ENCODE measurements around the gene ZIC5.

Gene ZIC5

DNA sequence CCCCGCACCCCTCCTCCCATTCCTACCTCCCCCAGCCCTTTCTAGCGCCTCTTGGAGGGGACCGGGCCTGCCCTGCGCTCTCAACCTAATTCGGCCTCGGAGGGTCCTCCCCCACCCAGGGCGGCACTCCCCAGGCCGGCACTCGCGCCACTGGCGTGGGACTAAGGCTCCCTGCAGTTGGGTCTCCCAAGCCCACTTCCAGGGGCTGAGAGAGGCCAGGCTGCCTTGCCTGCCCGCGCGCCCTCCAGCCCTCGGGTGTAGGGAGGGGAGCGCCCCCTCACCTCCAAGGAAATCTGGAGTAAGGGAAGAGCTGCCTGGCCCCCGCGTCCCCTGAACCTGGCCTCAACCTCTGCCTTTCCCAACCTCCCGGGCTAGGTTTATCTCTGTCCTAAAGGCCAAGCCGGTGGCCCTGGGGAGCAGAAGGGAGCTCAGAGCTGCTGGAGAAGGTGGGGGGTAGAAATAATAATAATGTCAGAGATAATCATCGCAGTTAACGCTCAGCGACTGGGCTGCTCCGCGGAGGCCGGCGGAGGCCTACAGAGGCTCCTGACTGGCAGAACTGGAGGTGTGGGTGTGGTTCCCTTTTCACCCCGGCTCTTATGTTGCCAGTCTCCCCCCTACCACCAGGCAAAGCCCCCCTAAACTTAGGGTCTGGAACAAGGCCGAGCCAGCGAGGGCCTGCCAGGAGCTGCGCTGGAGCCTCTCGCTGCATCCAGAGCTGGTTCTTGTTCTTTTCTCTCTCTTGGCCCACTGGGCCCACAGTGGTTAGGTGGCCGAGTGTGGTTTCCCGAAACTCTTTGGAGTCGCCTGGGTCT, 19.7 kb upstream of the ZIC5 start:
- Mint-ChIP-seq H3K4me3 (no peak overlapping the region), H3K27ac (no peak overlapping the region), H3K36me3 (ENCODE audit: low read depth) (peaks cover 7% of the 10 kb centered on the region), H3K4me1 (ENCODE audit: low read depth) (peaks cover 34% of the 10 kb centered on the region), H3K9me3 (peaks cover 1% of the 10 kb centered on the region), H3K27me3 (ENCODE audit: low read depth) (peaks cover 98% of the 10 kb centered on the region)

DNA sequence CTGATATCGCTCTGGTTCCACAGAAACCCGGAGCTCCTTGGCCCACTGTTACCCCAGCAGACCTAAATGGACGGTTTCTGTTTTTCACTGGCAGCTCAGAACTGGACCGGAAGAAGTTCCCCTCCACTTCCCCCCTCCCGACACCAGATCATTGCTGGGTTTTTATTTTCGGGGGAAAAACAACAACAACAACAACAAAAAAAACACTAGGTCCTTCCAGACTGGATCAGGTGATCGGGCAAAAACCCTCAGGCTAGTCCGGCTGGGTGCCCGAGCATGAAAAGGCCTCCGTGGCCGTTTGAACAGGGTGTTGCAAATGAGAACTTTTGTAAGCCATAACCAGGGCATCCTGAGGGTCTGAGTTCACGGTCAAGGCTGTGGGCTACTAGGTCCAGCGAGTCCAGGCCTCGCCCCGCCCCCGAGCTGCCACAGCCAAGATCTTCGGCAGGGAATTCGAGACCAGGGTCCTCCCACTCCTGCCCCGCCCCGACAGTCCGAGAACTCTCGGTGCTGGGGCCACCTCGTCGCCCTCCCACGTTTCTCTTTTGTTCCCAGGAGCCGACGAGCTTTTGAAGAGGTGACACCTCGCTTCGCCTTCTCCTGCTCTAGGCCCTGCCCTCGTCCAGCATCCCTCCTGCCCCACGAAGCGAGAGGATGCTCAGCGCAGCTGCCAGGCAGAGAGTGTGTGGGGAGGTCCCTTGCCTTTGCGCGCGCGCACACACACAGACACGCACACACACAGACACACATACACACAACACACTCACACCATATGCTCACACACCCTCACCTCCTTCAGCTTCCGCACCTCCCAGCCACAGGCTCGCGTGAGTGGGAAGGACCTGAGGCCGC, 18.8 kb upstream of the ZIC5 start:
- H3K27me3 Mint-ChIP-seq (ENCODE audit: low read depth): peaks cover 95% of the 10 kb centered on the region
- H3K4me1 Mint-ChIP-seq (ENCODE audit: low read depth): peaks cover 31% of the 10 kb centered on the region
- peaks cover 9% of the 10 kb centered on the region for H3K36me3 Mint-ChIP-seq (ENCODE audit: low read depth)
- no peak overlapping the region for H3K4me3 Mint-ChIP-seq
- peaks cover 5% of the 10 kb centered on the region for H3K9me3 Mint-ChIP-seq
- peak overlapping the region; percentile 41 for H3K27ac Mint-ChIP-seq

DNA sequence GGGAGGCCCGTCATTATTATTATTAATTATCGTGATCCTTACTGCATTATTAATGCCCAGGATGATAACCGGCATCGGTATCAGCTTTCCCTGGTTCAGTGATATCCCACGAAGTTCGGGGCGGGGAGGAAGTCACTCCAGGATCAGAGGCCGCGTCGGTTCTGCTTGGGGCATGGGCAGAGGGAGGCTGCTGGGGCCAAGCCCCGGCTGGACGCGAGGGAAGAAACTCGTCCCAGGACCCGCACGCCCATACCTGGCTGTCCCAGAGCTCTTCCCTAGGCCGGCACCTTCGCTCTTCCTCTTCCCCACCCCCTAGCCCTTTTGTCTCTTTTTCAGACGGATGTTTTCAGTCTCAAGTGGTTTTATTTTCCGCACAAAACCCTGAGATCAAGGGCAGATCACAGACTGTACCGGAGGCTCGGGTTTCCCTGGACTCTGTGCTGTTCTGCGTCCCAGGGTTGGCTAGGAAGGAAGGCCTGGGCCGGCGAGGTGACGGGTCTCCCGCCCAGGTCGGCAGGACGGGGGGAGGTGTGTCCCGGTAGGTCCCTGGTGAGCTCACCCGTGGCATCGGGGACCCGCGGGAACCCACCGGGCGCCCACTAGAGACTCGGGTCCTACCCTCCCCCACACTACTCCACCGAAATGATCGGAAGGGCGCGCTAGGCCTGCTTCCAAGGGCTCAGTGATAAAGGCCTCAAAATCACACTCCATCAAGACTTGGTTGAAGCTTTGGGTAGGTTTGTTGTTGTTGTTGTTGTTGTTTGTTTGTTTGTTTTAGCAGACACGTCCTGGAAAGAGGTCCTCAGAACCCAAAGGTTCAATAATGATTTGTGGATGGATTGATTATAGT, 17.9 kb upstream of the ZIC5 start:
- Mint-ChIP-seq H3K9me3 (peaks cover 5% of the 10 kb centered on the region), H3K27ac (peak overlapping the region; percentile 55), H3K4me3 (peak overlapping the region; percentile 37)

DNA sequence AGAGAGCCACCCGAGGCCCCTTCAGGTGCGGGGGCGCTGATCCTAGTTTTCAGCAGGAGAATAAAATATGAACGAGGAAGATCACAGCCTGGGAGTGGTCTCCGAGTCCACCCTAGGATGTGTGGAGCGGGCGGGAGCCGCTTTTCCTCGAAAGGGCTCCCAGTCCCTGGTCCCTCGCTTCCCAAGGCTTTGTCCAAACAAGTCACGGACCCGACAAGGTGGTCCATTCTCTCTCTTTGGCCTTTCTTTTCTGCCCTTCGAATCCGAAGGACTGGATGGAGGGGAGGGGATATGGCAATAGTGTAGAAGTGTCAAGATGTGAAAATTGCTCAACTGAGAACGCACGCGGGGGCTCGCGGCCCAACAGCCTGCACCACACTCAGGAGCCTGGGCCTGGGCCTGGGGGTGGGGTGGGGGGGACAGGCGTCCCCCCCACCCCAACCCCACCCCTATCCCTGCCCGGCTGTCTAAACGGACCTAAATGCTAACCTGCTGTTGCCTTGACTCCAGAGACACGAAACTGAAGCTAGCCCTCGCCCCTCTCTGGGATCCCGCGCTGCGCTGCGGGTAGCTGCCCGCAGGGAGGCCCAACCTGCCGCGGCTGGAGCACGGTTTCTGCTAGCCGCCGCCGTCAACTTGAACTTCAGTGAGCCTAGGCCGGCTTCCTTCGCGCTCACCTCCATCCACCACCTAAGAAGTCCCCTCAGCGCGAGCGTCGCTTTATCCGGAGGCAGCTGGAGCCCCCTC, 17.1 kb upstream of the ZIC5 start:
- Mint-ChIP-seq H3K36me3 (ENCODE audit: low read depth) (peaks cover 7% of the 10 kb centered on the region), H3K4me3 (peak overlapping the region; percentile 37), H3K27me3 (ENCODE audit: low read depth) (peaks cover 90% of the 10 kb centered on the region), H3K9me3 (peaks cover 5% of the 10 kb centered on the region), H3K27ac (peak overlapping the region; percentile 57), H3K4me1 (ENCODE audit: low read depth) (peaks cover 31% of the 10 kb centered on the region)

More for the DNA sequence above, 17.9 kb upstream of the ZIC5 start:
- peaks cover 6% of the 10 kb centered on the region for H3K36me3 Mint-ChIP-seq (ENCODE audit: low read depth)
- H3K4me1 Mint-ChIP-seq (ENCODE audit: low read depth): peaks cover 31% of the 10 kb centered on the region
- peaks cover 90% of the 10 kb centered on the region for H3K27me3 Mint-ChIP-seq (ENCODE audit: low read depth)

DNA sequence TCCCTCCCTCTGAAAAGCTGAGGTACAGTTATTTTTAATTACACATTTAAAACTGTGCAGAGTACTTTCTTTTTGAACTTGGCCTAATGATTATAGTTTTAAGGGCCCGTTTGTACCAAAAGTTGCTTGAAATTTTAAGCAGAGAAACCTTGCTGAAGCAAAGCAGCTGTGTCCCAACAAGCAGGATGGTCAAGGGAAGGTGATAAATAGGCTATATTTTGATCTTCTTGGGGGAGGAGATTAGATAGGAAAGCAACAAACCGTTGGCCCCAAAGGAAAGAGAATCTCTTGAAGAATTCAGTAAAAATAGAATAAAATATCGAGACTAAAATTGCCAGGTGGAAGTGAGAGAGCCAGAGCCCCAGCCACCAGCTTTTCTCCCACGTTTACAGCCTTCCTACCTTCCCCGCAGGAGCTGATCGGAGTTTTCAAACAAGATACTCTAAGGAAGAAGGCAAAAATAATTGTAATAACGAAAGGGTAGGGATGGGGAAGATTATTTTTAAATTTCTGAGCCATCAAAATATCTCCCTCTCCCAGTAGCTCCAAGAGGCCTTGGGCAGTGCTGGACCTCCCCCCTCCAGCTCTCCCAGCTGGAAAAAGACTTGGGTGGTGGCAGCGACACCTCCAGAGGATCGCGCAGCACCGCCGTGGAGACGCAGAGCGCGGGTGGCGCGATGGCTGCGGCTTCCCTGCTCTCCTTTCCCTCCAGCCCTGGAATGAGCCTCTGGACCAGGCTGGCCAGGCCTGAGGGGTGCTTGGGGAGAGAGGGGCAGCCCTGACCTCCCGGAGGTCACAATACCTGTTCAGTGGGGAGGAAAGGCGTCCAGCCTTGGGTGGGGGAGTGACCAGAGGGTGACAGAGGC, 15.8 kb upstream of the ZIC5 start:
- H3K4me1 Mint-ChIP-seq (ENCODE audit: low read depth): peaks cover 26% of the 10 kb centered on the region
- H3K4me3 Mint-ChIP-seq: no peak overlapping the region
- H3K9me3 Mint-ChIP-seq: peaks cover 5% of the 10 kb centered on the region
- peaks cover 7% of the 10 kb centered on the region for H3K36me3 Mint-ChIP-seq (ENCODE audit: low read depth)
- peak overlapping the region; percentile 59 for H3K27ac Mint-ChIP-seq
- peaks cover 89% of the 10 kb centered on the region for H3K27me3 Mint-ChIP-seq (ENCODE audit: low read depth)

DNA sequence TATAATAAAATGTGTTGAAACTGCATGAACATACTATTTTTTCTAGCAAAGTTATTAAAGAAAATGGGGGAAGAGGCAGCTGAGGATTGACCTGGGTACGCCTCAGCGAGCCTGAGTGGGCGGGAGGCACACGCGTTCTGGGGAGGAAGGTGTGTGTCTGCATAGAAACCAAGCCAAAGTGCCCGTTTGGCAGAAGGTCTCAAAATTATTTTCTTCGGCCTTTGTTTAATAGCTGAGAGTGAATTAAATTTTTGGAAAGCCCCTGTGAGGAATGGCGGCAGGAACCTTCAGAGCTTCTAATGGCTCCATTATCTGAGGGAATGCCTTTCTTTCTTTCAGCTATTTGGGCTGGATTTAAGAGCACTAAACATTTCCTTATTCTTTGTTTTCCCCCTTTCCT, 15.2 kb upstream of the ZIC5 start:
- H3K4me1 Mint-ChIP-seq (ENCODE audit: low read depth): peaks cover 22% of the 10 kb centered on the region
- H3K4me3 Mint-ChIP-seq: no peak overlapping the region
- peaks cover 82% of the 10 kb centered on the region for H3K27me3 Mint-ChIP-seq (ENCODE audit: low read depth)
- H3K9me3 Mint-ChIP-seq: peaks cover 5% of the 10 kb centered on the region
- H3K27ac Mint-ChIP-seq: peak overlapping the region; percentile 36
- H3K36me3 Mint-ChIP-seq (ENCODE audit: low read depth): peaks cover 7% of the 10 kb centered on the region

DNA sequence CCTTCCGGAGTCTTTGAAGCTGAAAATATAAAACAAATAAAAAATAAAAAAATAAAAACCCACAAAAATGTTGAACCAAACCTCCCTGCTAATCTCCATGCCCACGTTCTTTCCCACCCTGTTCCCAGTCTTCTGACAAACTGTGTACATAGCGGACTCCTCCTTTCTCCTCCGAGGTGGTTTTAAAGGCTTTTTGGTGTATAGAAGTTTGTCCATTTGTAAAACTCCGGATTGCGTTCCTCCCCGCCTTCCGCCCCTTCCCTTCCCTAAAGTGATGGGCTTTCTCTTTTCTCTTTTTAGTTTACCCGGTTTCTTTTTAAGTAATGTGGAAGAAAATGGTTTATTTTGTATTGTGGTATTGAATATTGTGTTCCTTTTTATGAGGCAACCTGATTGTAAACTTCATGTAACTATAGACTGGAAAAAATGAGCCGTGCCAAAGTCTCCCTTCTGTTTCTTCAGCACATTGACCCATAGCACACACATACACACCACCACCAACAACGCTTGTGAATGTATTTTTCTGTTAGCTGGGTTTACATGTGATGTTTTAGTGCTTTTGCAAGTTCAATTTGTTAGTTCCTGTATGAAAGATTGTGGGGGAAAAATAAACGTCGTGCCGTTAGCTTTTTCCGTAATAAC, 14.4 kb upstream of the ZIC5 start:
- Mint-ChIP-seq H3K27me3 (ENCODE audit: low read depth) (peaks cover 75% of the 10 kb centered on the region), H3K4me3 (peak overlapping the region; percentile 38), H3K27ac (peak overlapping the region; percentile 77), H3K36me3 (ENCODE audit: low read depth) (peaks cover 7% of the 10 kb centered on the region), H3K9me3 (peaks cover 5% of the 10 kb centered on the region), H3K4me1 (ENCODE audit: low read depth) (peaks cover 20% of the 10 kb centered on the region)

DNA sequence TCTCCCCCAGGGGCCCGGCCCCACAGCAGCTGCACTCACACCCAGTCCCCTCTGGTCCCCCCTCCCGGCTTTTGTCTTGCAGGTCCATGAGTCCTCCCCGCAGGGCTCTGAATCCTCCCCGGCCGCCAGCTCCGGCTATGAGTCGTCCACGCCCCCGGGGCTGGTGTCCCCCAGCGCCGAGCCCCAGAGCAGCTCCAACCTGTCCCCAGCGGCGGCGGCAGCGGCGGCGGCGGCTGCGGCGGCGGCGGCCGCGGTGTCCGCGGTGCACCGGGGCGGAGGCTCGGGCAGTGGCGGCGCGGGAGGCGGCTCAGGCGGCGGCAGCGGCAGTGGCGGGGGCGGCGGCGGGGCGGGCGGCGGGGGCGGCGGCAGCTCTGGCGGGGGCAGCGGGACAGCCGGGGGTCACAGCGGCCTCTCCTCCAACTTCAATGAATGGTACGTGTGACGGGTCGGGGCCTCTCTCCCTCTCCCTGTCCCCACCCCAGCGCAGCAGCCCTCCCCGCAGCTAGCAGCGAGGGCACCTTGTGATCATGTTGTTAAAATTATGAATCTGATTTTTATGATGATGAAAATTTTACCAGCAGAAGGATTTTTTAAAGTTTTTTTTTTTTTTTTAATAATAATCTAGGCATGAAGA, 13.8 kb upstream of the ZIC5 start:
- peaks cover 5% of the 10 kb centered on the region for H3K9me3 Mint-ChIP-seq
- peaks cover 20% of the 10 kb centered on the region for H3K4me1 Mint-ChIP-seq (ENCODE audit: low read depth)
- H3K36me3 Mint-ChIP-seq (ENCODE audit: low read depth): peaks cover 7% of the 10 kb centered on the region
- no peak overlapping the region for H3K27ac Mint-ChIP-seq
- H3K27me3 Mint-ChIP-seq (ENCODE audit: low read depth): peaks cover 70% of the 10 kb centered on the region
- H3K4me3 Mint-ChIP-seq: no peak overlapping the region

DNA sequence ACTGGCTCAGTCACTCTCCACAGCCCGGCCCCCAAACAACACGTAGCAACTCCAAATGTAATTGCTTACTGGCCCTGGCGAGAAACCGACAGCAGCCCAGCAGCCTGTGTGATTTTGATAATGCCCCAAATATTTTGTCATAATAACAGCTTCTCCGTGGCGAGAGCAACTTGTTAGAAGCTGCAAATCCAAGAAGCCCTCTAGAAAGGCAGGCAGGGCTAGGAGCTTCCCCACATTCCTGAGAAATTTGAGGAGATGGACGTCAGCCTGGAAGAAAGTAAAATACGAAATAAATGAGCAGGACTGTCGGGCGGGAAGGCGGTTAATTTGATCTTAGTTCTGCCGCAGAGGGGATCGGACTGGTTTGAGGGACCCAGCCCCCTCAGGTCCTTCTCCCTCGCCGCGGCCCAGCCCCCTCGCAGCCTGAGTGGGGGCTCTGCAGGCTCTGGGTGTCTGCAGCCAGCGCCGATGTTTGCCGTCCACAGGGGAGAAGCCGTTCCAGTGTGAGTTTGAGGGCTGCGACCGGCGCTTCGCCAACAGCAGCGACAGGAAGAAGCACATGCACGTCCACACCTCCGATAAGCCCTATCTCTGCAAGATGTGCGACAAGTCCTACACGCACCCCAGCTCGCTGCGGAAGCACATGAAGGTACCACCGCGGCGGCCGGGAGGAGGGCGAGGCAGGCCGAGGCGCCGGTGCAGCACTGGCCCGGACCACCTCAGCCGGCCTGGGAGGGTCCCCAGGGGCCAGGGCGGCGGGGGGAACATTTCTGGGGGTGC, 13.1 kb upstream of the ZIC5 start:
- H3K4me1 Mint-ChIP-seq (ENCODE audit: low read depth): peaks cover 16% of the 10 kb centered on the region
- peak overlapping the region; percentile 79 for H3K27ac Mint-ChIP-seq
- peaks cover 7% of the 10 kb centered on the region for H3K36me3 Mint-ChIP-seq (ENCODE audit: low read depth)
- peaks cover 5% of the 10 kb centered on the region for H3K9me3 Mint-ChIP-seq
- peaks cover 65% of the 10 kb centered on the region for H3K27me3 Mint-ChIP-seq (ENCODE audit: low read depth)
- no peak overlapping the region for H3K4me3 Mint-ChIP-seq

DNA sequence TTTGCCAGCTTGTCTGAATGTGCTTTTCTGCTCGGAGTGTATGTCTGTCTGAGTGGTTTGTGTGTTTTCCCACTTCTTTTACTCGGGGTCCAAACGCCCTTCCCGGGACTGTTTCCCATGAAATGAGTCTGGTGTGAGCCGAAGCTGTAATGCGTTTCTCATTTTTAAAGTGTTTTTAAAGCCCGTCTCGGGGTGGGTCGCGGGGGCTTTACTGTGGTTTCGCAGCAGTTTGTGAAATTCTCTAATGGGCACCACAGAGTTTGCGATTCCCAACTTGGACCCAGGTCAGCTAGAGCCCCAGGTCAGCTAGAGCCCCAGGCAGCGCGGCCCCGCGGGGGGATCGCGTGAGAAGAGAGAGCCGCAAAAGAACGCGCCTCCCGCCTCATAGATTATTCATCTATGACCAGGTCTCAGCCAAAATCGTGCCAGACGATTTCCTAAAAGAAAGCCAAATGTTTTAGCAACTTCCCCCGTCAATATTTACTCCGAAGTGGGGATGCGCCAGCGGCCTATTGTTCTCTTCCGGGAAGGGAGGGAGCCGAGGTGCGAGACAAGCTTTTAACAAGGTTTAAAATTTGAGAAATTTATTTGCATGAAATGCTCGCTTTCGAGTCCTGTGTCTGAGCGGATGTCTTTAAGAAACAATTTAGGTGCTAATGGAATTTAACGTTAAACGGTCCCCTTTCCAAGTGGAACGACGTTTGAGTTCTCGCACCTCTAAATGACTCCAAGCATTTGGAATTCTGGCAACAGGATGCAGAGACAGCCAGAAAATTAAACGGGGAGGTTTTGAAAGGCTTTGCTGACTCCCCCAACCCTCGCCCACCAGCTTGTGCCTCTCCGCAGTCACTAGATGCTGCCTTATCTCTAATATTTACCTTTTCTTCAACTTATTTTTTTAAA, 12.2 kb upstream of the ZIC5 start:
- Mint-ChIP-seq H3K4me1 (ENCODE audit: low read depth) (peaks cover 17% of the 10 kb centered on the region), H3K27ac (peak overlapping the region; percentile 79), H3K27me3 (ENCODE audit: low read depth) (peaks cover 65% of the 10 kb centered on the region), H3K36me3 (ENCODE audit: low read depth) (peaks cover 8% of the 10 kb centered on the region), H3K4me3 (peak overlapping the region; percentile 42), H3K9me3 (peaks cover 5% of the 10 kb centered on the region)
